HTR-8/SVneo (cell line): ENCODE data around the gene ASPRV1.
A peak's percentile ranks its signal among the peaks of the same experiment; 100 is the strongest.
"Not testable (repeated sequence)": the region's sequence is repeated elsewhere in the genome, so short reads cannot be mapped to it uniquely, and the experiment has no call there.

ENCODE experiments used
- DNase-seq: peaks from one replicate; pipeline ENCODE4 v3.0.0; 2011; ENCODE audit warnings: low spot score, mixed read lengths; ENCODE audit not compliant: insufficient read length
- FAIRE-seq: peaks from 2 replicates; lab custom pipeline; 2011; peaks lifted over from hg19 to GRCh38; lab: Jason Lieb, UNC

ASPRV1 gene

GRCh38 chr2:69961496-69961895 is at the start of gene ASPRV1:
ASPRV1 (minus strand) TSS chr2:69961631; CDS start chr2:69961436, 195 bp downstream.
- FAIRE-seq (no peak), DNase-seq (no peak)

- FAIRE-seq (peak; percentile 20), DNase-seq (no peak)
These were observed 49.2 kb upstream of the ASPRV1 start for GRCh38 chr2:70010576-70011111.

GRCh38 chr2:70009762-70010575 is 48.5 kb upstream of the ASPRV1 start:
- no peak for FAIRE-seq
- no peak for DNase-seq

- FAIRE-seq (no peak), DNase-seq (no peak)
These were observed 46.9 kb upstream of the ASPRV1 start for GRCh38 chr2:70008290-70008689.

GRCh38 chr2:70007151-70007550 is 45.7 kb upstream of the ASPRV1 start:
- DNase-seq (no peak), FAIRE-seq (no peak)

DNA sequence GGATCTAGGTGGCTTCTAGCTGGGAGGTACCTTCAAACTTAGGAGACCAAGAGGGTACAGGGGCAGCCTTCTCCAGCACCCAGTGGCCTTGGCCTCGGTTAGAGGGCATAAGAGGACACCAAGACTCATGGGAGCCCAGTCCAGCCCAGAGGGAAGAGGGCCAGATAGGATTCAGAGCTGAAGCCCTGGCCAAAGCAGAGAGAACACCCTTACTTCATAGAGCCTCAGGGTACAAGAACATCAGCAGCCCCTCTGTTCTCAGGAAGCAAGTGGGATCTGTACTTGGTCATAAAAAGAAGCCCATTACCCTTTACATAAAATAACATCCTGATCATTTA is 45.0 kb upstream of the ASPRV1 start:
- FAIRE-seq (no peak), DNase-seq (no peak)

GRCh38 chr2:70005752-70006446 is 44.5 kb upstream of the ASPRV1 start:
- DNase-seq (no peak), FAIRE-seq (no peak)

DNA sequence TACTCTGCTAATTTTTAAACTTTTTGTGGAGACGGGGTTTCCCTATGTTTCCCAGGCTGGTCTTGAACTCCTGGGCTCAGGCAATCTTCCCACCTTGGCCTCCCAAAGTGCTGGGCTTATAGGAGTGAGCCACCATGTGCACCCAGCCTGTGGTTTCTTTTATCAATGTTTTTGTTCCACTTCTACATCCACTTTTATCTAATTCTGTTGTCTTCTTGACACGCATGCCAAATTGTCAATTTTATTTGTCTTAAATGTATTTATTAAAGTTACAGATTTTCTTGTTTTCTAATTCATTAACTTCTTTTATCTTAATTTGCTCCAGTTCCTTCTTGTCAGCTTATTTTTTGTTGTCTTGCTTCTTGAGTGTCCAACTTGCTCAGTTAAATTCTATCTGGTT is 43.8 kb upstream of the ASPRV1 start:
- FAIRE-seq, result no peak
- DNase-seq, result no peak

DNA sequence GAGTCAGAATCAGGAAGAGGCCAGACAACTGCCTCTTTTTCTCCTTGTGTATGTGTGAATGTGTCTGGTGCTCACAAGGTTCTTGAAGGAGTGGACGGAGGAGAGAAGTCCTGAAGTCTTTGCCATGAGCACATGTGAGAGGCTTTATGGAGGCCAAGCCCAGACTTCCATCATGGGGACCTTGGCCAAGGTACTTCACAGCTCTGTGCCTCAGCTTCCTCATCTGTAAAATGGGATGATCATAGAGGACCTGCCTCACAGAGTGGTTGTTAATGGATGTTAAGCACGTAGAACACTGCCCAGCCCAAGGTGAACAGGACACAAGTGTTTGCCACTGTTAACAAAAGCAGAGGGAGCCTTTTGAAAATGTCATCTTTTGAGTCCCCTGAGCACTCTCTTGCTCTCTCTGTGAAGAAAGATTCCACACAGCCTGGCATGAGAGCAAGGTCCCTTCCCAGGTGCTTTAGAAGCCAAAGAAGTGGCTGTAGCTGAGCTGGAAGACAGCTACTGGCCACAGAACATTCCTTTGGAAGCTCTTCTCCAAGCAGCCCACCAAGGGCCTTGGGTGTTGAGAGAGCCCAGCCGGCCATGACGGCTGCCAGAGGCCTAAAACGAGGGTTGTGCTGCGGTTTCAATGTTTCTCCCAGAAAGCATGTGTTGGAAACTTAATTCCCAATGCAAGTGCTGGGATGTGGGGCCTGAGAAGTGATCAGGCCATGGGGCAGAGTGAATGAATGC is 41.8 kb upstream of the ASPRV1 start:
- FAIRE-seq, result no peak

DNA sequence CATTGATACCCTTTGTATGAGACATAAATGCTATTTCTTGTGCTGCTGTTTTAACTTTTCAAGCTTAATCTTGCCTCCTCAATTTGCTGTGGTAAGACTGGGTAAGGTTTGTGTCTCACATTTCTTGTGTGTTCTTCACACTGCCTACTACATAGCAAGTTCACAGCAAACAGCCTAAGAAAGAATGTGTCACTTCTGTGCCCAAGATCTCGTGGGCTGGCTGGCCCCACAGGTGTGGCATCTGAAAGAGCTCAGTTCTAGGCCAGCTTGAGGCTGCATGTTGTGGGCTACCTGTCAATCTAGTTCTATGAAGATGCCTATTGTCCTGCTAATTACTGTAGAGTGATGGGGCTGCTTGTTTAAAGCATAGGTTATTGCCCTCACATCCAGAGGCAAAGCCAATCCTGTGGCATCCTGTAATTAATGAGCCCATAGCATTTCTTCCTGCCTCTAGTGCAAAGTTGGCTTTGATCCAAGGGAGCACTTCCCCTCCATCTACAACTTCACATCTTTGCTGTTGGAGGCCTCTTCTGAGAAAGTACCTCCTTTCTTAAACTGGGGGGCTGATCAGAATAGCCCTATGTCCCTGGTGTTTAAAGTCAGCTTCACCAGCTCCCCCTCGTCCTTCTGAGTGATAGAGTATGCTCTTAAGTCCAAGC is 40.9 kb upstream of the ASPRV1 start:
- no peak for DNase-seq
- FAIRE-seq, result no peak

More for the DNA sequence above, 41.8 kb upstream of the ASPRV1 start:
- DNase-seq, result no peak

DNA sequence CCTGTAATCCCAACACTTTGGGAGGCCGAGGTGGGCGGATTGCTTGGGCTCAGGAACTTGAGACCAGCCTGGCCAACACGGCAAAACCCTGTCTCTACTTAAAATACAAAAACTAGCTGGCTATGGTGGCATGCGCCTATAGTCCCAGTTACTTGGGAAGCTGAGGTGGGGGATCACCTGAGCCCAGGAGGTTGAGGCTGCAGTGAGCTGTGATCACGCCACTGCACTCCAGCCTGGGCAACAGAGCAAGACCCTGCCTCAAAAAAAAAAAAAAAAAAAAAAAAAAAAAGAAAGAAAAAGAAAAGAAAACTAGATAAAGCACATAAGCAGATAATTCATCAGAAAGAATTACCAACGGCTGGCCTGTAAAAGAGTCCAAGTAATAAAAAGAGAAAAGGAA is 39.1 kb upstream of the ASPRV1 start:
- DNase-seq, FAIRE-seq: not testable (repeated sequence)

- FAIRE-seq, result no peak
- DNase-seq, result no peak
These were observed 37.3 kb upstream of the ASPRV1 start for GRCh38 chr2:69998761-69999160.

- FAIRE-seq (peak; percentile 84), DNase-seq (peak; percentile 76)
These were observed 35.8 kb upstream of the ASPRV1 start for GRCh38 chr2:69997015-69997830.

DNA sequence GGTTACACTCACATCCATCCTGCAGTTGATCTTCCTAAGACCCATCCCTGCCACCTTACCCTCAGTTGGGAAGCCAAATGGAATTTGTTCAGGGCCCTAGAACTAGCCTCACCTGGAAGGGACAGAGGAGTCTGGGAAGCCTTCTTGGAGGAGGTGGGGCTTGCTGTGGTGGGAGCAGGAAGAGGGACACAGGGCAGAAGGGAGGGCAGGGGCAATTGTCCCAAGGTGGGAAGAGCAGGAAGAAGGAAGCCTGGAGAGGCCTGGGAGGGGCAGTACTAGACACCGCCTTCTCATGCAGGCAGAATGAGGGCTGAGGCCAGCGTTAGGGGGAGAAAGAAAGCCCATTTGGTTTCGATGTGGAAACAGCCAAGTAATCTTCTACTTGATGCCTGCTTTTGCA is 34.1 kb upstream of the ASPRV1 start:
- no peak for DNase-seq
- FAIRE-seq, result no peak

DNA sequence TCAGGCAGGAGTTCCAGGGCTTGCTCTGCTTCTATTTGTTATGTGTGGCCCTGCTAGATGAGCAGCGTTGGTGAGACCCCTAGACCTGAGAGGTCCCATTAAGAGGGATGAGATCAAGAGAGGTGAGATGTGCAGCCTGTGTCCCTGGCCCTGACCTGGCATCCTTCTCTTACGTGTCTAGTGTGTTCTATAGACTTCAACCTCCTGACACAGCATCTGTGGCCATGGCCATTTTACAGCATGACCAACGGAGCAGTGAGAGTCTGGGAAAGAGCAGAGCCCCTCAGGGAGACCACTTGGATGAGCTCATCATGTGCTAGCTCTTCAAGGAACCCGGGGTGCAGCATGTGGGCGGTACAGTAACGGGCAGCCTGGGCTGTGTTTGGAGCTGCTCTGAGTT is 32.7 kb upstream of the ASPRV1 start:
- DNase-seq (no peak), FAIRE-seq (no peak)

DNA sequence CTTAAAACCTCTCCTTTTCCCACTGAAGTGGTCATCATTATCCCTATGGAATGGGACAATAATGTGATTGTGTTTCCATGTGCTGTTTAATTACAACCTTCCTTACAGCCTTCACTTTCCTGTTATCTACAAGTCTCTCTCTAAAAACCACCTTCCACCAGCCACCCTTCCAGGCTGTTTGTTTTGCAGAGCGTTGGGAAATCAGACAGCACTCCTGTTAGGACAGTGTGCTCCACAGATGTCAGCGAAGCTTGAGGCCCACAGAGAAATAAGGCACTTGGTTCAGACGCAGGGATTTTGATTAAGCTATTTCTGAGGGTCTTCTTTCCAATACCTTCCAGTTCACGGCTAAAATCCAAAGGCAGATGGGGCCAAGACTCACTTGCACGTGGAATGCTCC is 32.3 kb upstream of the ASPRV1 start:
- FAIRE-seq (no peak), DNase-seq (no peak)

GRCh38 chr2:69993048-69993565 is 31.7 kb upstream of the ASPRV1 start:
- FAIRE-seq (no peak), DNase-seq (no peak)

- DNase-seq (no peak), FAIRE-seq (no peak)
These were observed 31.0 kb upstream of the ASPRV1 start for GRCh38 chr2:69992310-69993047.
